Stimulated activated CD4-positive, alpha-beta T cell treated with anti-CD3 and anti-CD28 coated beads, Interleukin-2, amount 100 ng/mL, for 24 hours (primary cell): ENCODE results near the gene ANKS1A.
A peak's percentile ranks its signal among the peaks of the same experiment; 100 is the strongest.
"Not testable (repeated sequence)": the region's sequence is repeated elsewhere in the genome, so short reads cannot be mapped to it uniquely, and the experiment has no call there.

Experiments
- DNase-seq, 2 donors: peaks; one replicate each; pipeline ENCODE4 v3.0.0-alpha.2; 2020

ANKS1A gene

GRCh38 chr6:34961082-34961481 is 72.0 kb downstream of the ANKS1A start:
- DNase-seq: no peak

- no peak for DNase-seq
Observed at GRCh38 chr6:34961574-34961973, 72.5 kb downstream of the ANKS1A start.

GRCh38 chr6:34964564-34964963 is 75.5 kb downstream of the ANKS1A start:
- no peak for DNase-seq

- DNase-seq: no peak
Observed at GRCh38 chr6:34967461-34967860, 78.4 kb downstream of the ANKS1A start.

- no peak for DNase-seq
Observed at GRCh38 chr6:34969662-34970265, 80.7 kb downstream of the ANKS1A start.

- no peak for DNase-seq
Observed at GRCh38 chr6:34970488-34970887, 81.4 kb downstream of the ANKS1A start.

GRCh38 chr6:34970957-34971356 is 81.9 kb downstream of the ANKS1A start:
- no peak for DNase-seq

- DNase-seq: no peak
Observed at GRCh38 chr6:34973547-34974248, 84.6 kb downstream of the ANKS1A start.

- DNase-seq: no peak
Observed at GRCh38 chr6:34974249-34974642, 85.2 kb downstream of the ANKS1A start.

GRCh38 chr6:34976239-34976638 is 87.2 kb downstream of the ANKS1A start:
- no peak for DNase-seq

GRCh38 chr6:34979218-34979617 is 90.2 kb downstream of the ANKS1A start:
- no peak for DNase-seq

GRCh38 chr6:34979994-34980393 is 90.9 kb downstream of the ANKS1A start:
- no peak for DNase-seq

GRCh38 chr6:34981366-34981765 is 92.3 kb downstream of the ANKS1A start:
- DNase-seq: no peak

- DNase-seq: no peak
Observed at GRCh38 chr6:34981951-34982350, 92.9 kb downstream of the ANKS1A start.

- no peak for DNase-seq
Observed at GRCh38 chr6:34982424-34982852, 93.4 kb downstream of the ANKS1A start.

GRCh38 chr6:34984416-34984815 is 95.4 kb downstream of the ANKS1A start:
- DNase-seq: no peak

- DNase-seq: no peak
Observed at GRCh38 chr6:34985236-34985635, 96.2 kb downstream of the ANKS1A start.

- DNase-seq: peak; percentile 64 to 66
Observed at GRCh38 chr6:34986845-34987246, 97.8 kb downstream of the ANKS1A start.

GRCh38 chr6:34987506-34987905 is 98.5 kb downstream of the ANKS1A start:
- no peak for DNase-seq

GRCh38 chr6:34990971-34991560 is 102.0 kb downstream of the ANKS1A start:
- DNase-seq: no peak

- no peak for DNase-seq
Observed at GRCh38 chr6:34992376-34992775, 103.3 kb downstream of the ANKS1A start.

- DNase-seq: no peak
Observed at GRCh38 chr6:34993213-34993612, 104.2 kb downstream of the ANKS1A start.

- DNase-seq: no peak
Observed at GRCh38 chr6:34994693-34995092, 105.6 kb downstream of the ANKS1A start.

- not testable (repeated sequence) for DNase-seq
Observed at GRCh38 chr6:34998417-34998816, 109.4 kb downstream of the ANKS1A start.
